Nephron (organoid): ENCODE measurements around the gene COX20.
"Not testable (repeated sequence)": the region's sequence is repeated elsewhere in the genome, so short reads cannot be mapped to it uniquely, and the experiment has no call there.

Experiments
- H3K27ac Mint-ChIP-seq, 3 experiments: 2 replicates each; pipeline ENCODE4 v1.8.0; 2020; ENCODE audit warnings: mixed read lengths in 3 of 3, mild to moderate bottlenecking in 2 of 3, moderate library complexity in 1 of 3
- H3K27me3 Mint-ChIP-seq: 2 replicates; pipeline ENCODE4 v1.8.0; 2021; ENCODE audit warnings: low read depth, mild to moderate bottlenecking, moderate library complexity, mixed read lengths
- H3K36me3 Mint-ChIP-seq: 2 replicates; pipeline ENCODE4 v1.8.0; 2020; ENCODE audit warnings: low read depth, mixed read lengths
- H3K4me1 Mint-ChIP-seq: 2 replicates; pipeline ENCODE4 v1.8.0; 2020; ENCODE audit warnings: mixed read lengths
- H3K4me3 Mint-ChIP-seq, 3 experiments: 2 replicates each; pipeline ENCODE4 v1.8.0; 2020; ENCODE audit warnings: mild to moderate bottlenecking in 3 of 3, mixed read lengths in 3 of 3, moderate library complexity in 2 of 3
- H3K9me3 Mint-ChIP-seq: 2 replicates; pipeline ENCODE4 v1.8.0; 2020; ENCODE audit warnings: mixed read lengths
- TF ChIP-seq, protein P1 (sequence below), 3 experiments: fragments of 200-600 bp; sonication (generic); IDR thresholded peaks; one replicate each; pipeline ENCODE4 v1.5.0; 2021; ENCODE audit warnings: antibody characterized with exemption in 3 of 3; ENCODE audit not compliant: unreplicated experiment in 3 of 3

COX20 gene

GRCh38 chr1:244792188-244792850, 43.1 kb upstream of the COX20 start:
- TF ChIP-seq, protein P1, sequence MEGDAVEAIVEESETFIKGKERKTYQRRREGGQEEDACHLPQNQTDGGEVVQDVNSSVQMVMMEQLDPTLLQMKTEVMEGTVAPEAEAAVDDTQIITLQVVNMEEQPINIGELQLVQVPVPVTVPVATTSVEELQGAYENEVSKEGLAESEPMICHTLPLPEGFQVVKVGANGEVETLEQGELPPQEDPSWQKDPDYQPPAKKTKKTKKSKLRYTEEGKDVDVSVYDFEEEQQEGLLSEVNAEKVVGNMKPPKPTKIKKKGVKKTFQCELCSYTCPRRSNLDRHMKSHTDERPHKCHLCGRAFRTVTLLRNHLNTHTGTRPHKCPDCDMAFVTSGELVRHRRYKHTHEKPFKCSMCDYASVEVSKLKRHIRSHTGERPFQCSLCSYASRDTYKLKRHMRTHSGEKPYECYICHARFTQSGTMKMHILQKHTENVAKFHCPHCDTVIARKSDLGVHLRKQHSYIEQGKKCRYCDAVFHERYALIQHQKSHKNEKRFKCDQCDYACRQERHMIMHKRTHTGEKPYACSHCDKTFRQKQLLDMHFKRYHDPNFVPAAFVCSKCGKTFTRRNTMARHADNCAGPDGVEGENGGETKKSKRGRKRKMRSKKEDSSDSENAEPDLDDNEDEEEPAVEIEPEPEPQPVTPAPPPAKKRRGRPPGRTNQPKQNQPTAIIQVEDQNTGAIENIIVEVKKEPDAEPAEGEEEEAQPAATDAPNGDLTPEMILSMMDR (IDR thresholded peaks at IDR 0.05; ENCODE audit: unreplicated experiment in 3 of 3), result no peak
- Mint-ChIP-seq H3K4me3 (no peak overlapping the region), H3K9me3 (no peaks in the 10 kb centered on the region), H3K27me3 (peaks cover 5% of the 10 kb centered on the region), H3K4me1 (no peaks in the 10 kb centered on the region), H3K36me3 (no peaks in the 10 kb centered on the region), H3K27ac (no peak overlapping the region)

DNA sequence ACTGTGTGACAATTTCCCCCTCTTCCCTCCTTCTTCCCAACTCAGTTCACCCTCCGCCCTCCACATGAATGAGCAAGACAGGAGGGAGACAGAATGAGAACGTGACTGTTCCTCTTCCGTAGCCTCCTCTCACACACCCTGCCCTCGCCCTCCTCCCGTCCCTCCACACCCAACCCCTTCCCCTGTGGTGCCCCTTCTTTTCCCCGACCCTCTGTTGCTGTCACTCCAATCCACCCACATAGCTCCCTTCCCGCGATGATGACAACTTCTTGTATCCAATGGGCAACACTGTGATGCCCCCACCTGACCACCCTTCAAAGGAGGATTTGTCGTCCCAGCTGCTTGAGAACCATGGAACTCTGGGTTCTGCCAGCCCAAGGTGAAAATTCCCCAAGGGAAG, 41.4 kb upstream of the COX20 start:
- no peaks in the 10 kb centered on the region for H3K4me1 Mint-ChIP-seq
- no peaks in the 10 kb centered on the region for H3K9me3 Mint-ChIP-seq
- peaks cover 5% of the 10 kb centered on the region for H3K27me3 Mint-ChIP-seq
- no peak overlapping the region for H3K27ac Mint-ChIP-seq
- no peaks in the 10 kb centered on the region for H3K36me3 Mint-ChIP-seq
- TF ChIP-seq, protein P1 (IDR thresholded peaks at IDR 0.05; ENCODE audit: unreplicated experiment in 3 of 3), result no peak
- no peak overlapping the region for H3K4me3 Mint-ChIP-seq

- H3K36me3 Mint-ChIP-seq, H3K9me3 Mint-ChIP-seq, H3K27me3 Mint-ChIP-seq, H3K4me3 Mint-ChIP-seq, H3K4me1 Mint-ChIP-seq, H3K27ac Mint-ChIP-seq: not testable (repeated sequence)
Measured at GRCh38 chr1:244794516-244794915, 40.9 kb upstream of the COX20 start.

GRCh38 chr1:244796719-244797406, 38.6 kb upstream of the COX20 start:
- Mint-ChIP-seq H3K36me3 (no peaks in the 10 kb centered on the region), H3K4me3 (no peak overlapping the region), H3K27me3 (no peaks in the 10 kb centered on the region), H3K27ac (peak overlapping the region in 1 of 3 experiments; percentile 16), H3K4me1 (no peaks in the 10 kb centered on the region), H3K9me3 (no peaks in the 10 kb centered on the region)
- TF ChIP-seq, protein P1 (IDR thresholded peaks at IDR 0.05; ENCODE audit: unreplicated experiment in 3 of 3), result peak; percentile 81 to 90 (median 83)

- TF ChIP-seq, protein P1 (IDR thresholded peaks at IDR 0.05; ENCODE audit: unreplicated experiment in 3 of 3), result no peak
- Mint-ChIP-seq H3K27me3 (no peaks in the 10 kb centered on the region), H3K4me1 (no peaks in the 10 kb centered on the region), H3K27ac (no peak overlapping the region), H3K4me3 (no peak overlapping the region), H3K36me3 (no peaks in the 10 kb centered on the region), H3K9me3 (no peaks in the 10 kb centered on the region)
Measured at GRCh38 chr1:244800821-244801220, 34.6 kb upstream of the COX20 start.

DNA sequence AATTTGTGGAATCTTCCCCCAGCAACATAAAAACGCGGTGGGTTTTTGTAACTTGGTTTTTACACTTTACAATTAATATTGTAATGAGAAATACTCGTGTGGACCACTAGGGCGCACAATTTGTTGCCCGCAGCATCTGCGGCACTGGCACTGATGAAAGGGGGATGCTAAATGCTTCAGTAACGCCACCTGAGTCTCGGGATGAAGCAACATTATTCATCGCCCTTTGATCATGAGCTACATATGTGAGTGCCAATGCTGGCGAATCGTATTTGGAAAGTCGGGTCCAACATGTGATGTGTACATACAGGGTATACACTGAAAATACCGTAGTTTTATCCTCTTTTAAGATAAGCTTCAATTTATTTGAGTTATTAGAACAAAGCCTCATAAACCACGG, 34.2 kb upstream of the COX20 start:
- H3K27me3 Mint-ChIP-seq, result no peaks in the 10 kb centered on the region
- no peaks in the 10 kb centered on the region for H3K4me1 Mint-ChIP-seq
- H3K4me3 Mint-ChIP-seq, result no peak overlapping the region
- H3K27ac Mint-ChIP-seq, result no peak overlapping the region
- TF ChIP-seq, protein P1 (IDR thresholded peaks at IDR 0.05; ENCODE audit: unreplicated experiment in 3 of 3), result peak; percentile 10 to 41 (median 17)
- no peaks in the 10 kb centered on the region for H3K9me3 Mint-ChIP-seq
- H3K36me3 Mint-ChIP-seq, result no peaks in the 10 kb centered on the region
